Pancreas (tissue), 10 donors: ENCODE results near the gene ACTG1. TPM values are rescaled to one million over a fixed set of nuclear protein-coding genes. Genes with fewer than 3 reads are reported as not detected.

ENCODE experiments used
- ATAC-seq, 4 donors: fragments of 200-7000 bp; cut with Tn5 transposase; one replicate each; pipeline versions ENCODE4 v1.8.0 to v1.9.1; 2020; ENCODE audit warnings: mild to moderate bottlenecking in 4 of 4, moderate library complexity in 4 of 4
- DNase-seq, 6 donors: peaks; one replicate each; pipeline ENCODE4 v3.0.0-alpha.2; 2020
- FAIRE-seq: peaks from 2 replicates; lab custom pipeline; 2012; peaks lifted over from hg19 to GRCh38; lab: Jason Lieb, UNC
- H3K27ac ChIP-seq, 4 donors: fragments of 200-600 bp; sonication (generic); 1 replicate in 3 of 4; 2 replicates in 1 of 4; pipeline versions ENCODE4 v1.5.0 to v1.8.0; 2020
- H3K27me3 ChIP-seq, 4 donors: fragments of 200-600 bp; one replicate each; pipeline ENCODE4 v1.8.0; 2021
- H3K36me3 ChIP-seq, 3 donors: fragments of 200-600 bp; sonication (generic) in 1 of 3; one replicate each; pipeline versions ENCODE4 v1.5.0 to v1.8.0; 2020 to 2021
- H3K4me1 ChIP-seq, 3 donors: fragments of 200-600 bp; one replicate each; pipeline ENCODE4 v1.8.0; 2021
- H3K4me3 ChIP-seq, 4 donors: fragments of 200-600 bp; sonication (generic) in 2 of 4; one replicate each; pipeline versions ENCODE4 v1.5.0 to v1.8.0; 2020 to 2021
- H3K9me3 ChIP-seq, 4 donors: fragments of 200-600 bp; one replicate each; pipeline ENCODE4 v1.8.0; 2021
- WGBS, 2 donors: extraction: QIAGEN DNeasy Blood & Tissue Kit; methylation state at CpG; one replicate each; pipeline ENCODE4 v1.1.7; 2013; 5-methylcytosine and 5-hydroxymethylcytosine counted together
- intact Hi-C, 3 donors: fragments of 100-400 bp; cut with DNase I; formaldehyde crosslinking; loops; one replicate each; pipeline versions ENCODE4 v1.11.1 to v1.14.2; 2022
- polyA plus RNA-seq, 2 donors: library from polyadenylated mRNA; stranded (reverse); fragments of 200-250 nt; gene quantifications; one replicate each; pipeline ENCODE4 v1.2.3, GENCODE V29; 2013
- total RNA-seq, 6 donors: library from RNA; stranded (reverse); fragmentation: NEBNext Ultra II Directional in 4 of 6; extraction: Animal tissue kit (Norgen Biotek cat#: 25700) in 4 of 6; gene quantifications; one replicate each; pipeline versions ENCODE4 v1.2.1 to v1.2.4, GENCODE V29; 2021 to 2023
- TF ChIP-seq, protein P1 (sequence below), 4 donors: fragments of 200-600 bp; sonication (generic) in 3 of 4; IDR thresholded peaks; one replicate each; pipeline versions ENCODE4 v1.5.0 to v1.8.0; 2021; ENCODE audit warnings: antibody characterized with exemption in 4 of 4
- donor health status: healthy with polysubstance abuse.
- donor health status: DM: no; HTN: no; CAD: no; lungs with moderate emphysema.
- donor health status: DM: no; HTN: no; CAD: no.
- donor health status: control.
- donor health status: control.
- donor health status: Bipolar disorder and iron deficiency.
- donor health status: DM: yes; HTN: yes; CAD: no.
- donor health status: DM: no; HTN: no; CAD: no.
- donor health status: DM: no; HTN: no; CAD: no.
- donor health status: DM: yes; HTN: yes; CAD: no.

The ACTG1 gene
- total and polyA plus RNA-seq, 8 donors, result 889 to 2,872 (median 1,674) TPM

DNA sequence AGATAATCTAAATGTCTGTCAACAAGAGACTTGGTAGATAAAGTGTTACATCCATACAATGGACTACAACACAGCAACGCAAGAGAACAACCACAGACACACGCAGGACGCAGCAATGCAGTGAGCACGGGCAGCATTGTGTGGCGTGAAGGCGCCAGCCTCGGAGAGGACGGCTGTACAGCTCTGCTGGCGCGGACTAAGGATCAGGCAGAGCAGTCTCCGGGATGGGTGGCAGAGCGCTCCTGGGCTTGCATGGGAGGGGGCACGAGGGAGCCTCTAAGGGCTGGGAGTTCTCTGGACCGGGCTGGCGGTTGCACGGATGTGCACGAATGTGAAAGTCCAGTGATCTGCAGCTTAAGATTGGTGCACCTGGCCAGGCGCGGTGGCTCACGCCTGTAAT lies 34.5 kb downstream of the ACTG1 start:
- Histone ChIP-seq H3K27me3 (no peaks in the 10 kb centered on the region), H3K36me3 (no peaks in the 10 kb centered on the region), H3K4me1 (peaks cover 1 to 9% (median 4%) of the 10 kb centered on the region in 3 donors), H3K27ac (no peak overlapping the region), H3K9me3 (no peaks in the 10 kb centered on the region), H3K4me3 (no peak overlapping the region)
- no peak for ATAC-seq
- FAIRE-seq, result no peak
- DNase-seq, result peak in 1 of 6 donors; percentile 30
- 94 to 95% methylated on average over 20 of the region's 20 CpGs for WGBS, 2 donors
- TF ChIP-seq, protein P1, sequence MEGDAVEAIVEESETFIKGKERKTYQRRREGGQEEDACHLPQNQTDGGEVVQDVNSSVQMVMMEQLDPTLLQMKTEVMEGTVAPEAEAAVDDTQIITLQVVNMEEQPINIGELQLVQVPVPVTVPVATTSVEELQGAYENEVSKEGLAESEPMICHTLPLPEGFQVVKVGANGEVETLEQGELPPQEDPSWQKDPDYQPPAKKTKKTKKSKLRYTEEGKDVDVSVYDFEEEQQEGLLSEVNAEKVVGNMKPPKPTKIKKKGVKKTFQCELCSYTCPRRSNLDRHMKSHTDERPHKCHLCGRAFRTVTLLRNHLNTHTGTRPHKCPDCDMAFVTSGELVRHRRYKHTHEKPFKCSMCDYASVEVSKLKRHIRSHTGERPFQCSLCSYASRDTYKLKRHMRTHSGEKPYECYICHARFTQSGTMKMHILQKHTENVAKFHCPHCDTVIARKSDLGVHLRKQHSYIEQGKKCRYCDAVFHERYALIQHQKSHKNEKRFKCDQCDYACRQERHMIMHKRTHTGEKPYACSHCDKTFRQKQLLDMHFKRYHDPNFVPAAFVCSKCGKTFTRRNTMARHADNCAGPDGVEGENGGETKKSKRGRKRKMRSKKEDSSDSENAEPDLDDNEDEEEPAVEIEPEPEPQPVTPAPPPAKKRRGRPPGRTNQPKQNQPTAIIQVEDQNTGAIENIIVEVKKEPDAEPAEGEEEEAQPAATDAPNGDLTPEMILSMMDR (IDR thresholded peaks at IDR 0.05), result no peak
- intact Hi-C loops, result loop anchor here in 1 of 3 donors (10.0 kb wide), 1 partner anchor 73 kb away; no protein-coding TSS in a partner anchor

DNA sequence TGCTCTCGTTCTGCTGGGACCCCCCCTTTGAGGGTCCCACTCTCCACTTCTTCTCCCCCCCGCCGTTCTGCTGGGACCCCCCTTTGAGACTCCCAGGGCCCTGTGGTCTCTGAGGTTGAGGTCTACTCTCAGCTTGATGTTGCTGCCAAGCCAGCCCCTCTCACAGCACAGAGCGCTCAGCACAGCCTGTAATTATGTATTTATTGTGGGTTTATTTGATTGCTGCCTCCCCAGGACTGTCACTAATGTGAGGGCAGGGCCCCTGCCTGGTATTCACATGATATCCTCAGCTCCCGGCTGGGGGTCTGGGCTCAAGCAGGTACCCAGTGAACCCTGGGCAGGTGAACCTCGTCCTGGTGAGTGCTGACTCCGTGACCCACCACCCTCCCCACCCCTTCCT lies 35.4 kb downstream of the ACTG1 start:
- FAIRE-seq, result no peak
- WGBS, 2 donors, result 87 to 93% methylated on average over 6 to 7 of the region's 7 CpGs

DNA sequence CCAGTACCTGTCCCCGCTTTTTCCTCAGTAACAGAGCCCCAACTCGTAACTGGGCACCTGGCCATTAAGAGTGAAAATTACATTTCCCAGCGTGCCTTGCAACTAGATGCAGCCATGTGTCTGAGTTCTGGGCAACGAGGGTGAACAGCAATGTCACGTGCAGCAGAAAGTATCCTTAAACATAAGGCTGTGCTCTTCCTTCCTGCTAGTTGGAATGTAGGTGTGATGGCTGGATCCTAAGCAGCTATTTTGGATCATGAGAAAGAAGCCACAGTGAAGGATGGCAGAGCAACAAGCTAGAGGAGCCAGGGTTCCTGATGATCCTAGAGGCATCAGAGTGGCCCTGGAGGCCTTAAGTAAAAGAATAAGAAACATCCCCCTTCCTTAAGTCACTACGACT lies 36.0 kb downstream of the ACTG1 start:
- H3K36me3 ChIP-seq, result no peaks in the 10 kb centered on the region
- TF ChIP-seq, protein P1 (IDR thresholded peaks at IDR 0.05), result no peak
- no peak overlapping the region for H3K4me3 ChIP-seq
- H3K9me3 ChIP-seq, result no peaks in the 10 kb centered on the region
- intact Hi-C loops, result loop anchor here in 1 of 3 donors (10.0 kb wide), 1 partner anchor 72 kb away; no protein-coding TSS in a partner anchor
- WGBS, 2 donors, result 92 to 93% methylated on average over 6 of the region's 6 CpGs
- peaks cover 0 to 8% (median 6%) of the 10 kb centered on the region in 3 donors for H3K4me1 ChIP-seq
- FAIRE-seq (no peak), ATAC-seq (no peak), DNase-seq (no peak)
- no peaks in the 10 kb centered on the region for H3K27me3 ChIP-seq
- no peak overlapping the region for H3K27ac ChIP-seq

More for the DNA sequence above, 35.4 kb downstream of the ACTG1 start:
- TF ChIP-seq, protein P1 (IDR thresholded peaks at IDR 0.05), result no peak
- Histone ChIP-seq H3K9me3 (no peaks in the 10 kb centered on the region), H3K36me3 (no peaks in the 10 kb centered on the region), H3K27ac (no peak overlapping the region), H3K27me3 (no peaks in the 10 kb centered on the region), H3K4me1 (peaks cover 0 to 8% (median 6%) of the 10 kb centered on the region in 3 donors), H3K4me3 (no peak overlapping the region)
- ATAC-seq, result no peak
- intact Hi-C loops, result loop anchor here in 1 of 3 donors (10.0 kb wide), 1 partner anchor 72 kb away; no protein-coding TSS in a partner anchor
- DNase-seq, result no peak

DNA sequence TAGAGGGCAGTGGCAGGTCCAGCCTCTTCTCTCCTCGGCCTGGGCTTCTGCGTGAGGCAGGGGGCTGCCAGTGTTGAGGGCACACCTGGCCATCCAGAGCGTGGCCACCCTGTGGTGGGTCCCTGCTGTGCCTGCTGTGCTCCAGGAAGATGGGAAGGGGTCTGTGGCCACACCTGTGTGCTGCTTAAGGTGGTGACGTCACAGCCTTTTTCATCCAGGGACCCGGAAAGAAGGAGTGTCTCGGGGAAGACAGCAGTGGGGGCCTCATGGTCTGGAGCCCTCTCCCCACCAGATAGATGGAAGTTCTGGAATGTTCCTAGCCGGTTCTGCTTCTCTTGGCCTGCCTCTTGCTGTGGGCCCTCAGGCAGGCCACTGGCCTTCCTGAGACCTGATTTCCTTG lies 36.5 kb downstream of the ACTG1 start:
- Histone ChIP-seq H3K4me1 (peaks cover 0 to 8% (median 6%) of the 10 kb centered on the region in 3 donors), H3K27ac (no peak overlapping the region), H3K9me3 (no peaks in the 10 kb centered on the region), H3K27me3 (no peaks in the 10 kb centered on the region), H3K4me3 (no peak overlapping the region), H3K36me3 (no peaks in the 10 kb centered on the region)
- TF ChIP-seq, protein P1 (IDR thresholded peaks at IDR 0.05), result no peak
- FAIRE-seq (no peak), ATAC-seq (no peak), DNase-seq (no peak)
- intact Hi-C loops, result loop anchor here in 1 of 3 donors (10.0 kb wide), 1 partner anchor 71 kb away; no protein-coding TSS in a partner anchor
- WGBS, 2 donors, result 89 to 93% methylated on average over 7 of the region's 7 CpGs

DNA sequence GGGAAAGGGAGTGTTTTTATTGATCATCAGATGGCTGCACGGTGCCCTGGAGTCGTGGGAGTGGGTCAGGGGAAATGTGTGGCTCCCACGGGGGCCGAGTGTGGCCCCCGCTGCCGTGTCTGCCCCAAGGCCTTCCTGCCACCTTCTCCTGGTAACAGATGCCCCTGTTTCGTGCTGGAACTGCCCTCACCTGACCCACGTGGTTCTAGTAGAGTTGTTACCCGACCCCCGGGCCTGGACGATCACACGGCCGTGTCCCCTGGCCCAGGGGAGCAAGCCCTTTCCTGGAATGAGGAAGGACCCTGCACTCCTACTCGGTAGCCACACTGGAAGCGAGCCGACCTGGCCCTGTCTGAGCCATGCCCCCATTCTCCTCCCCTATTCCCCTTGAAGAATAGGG lies 37.6 kb downstream of the ACTG1 start:
- 88 to 90% methylated on average over 16 of the region's 16 CpGs for WGBS, 2 donors
- FAIRE-seq (no peak), ATAC-seq (no peak), DNase-seq (no peak)
- H3K27ac ChIP-seq, result no peak overlapping the region
- no peaks in the 10 kb centered on the region for H3K27me3 ChIP-seq
- TF ChIP-seq, protein P1 (IDR thresholded peaks at IDR 0.05), result no peak
- H3K4me3 ChIP-seq, result no peak overlapping the region
- H3K36me3 ChIP-seq, result no peaks in the 10 kb centered on the region
- no peaks in the 10 kb centered on the region for H3K9me3 ChIP-seq
- peaks cover 0 to 8% (median 6%) of the 10 kb centered on the region in 3 donors for H3K4me1 ChIP-seq
- intact Hi-C loops, result loop anchor here in 1 of 3 donors (10.0 kb wide), 1 partner anchor 70 kb away; no protein-coding TSS in a partner anchor
